ENCODE results near the gene MICAL3. TPM values are rescaled to one million over a fixed set of nuclear protein-coding genes. Genes with fewer than 3 reads are reported as not detected.
A peak's percentile ranks its signal among the peaks of the same experiment; 100 is the strongest.

The MICAL3 gene
- total RNA-seq, 1 donor from 2014 or later: 33.6 TPM

DNA sequence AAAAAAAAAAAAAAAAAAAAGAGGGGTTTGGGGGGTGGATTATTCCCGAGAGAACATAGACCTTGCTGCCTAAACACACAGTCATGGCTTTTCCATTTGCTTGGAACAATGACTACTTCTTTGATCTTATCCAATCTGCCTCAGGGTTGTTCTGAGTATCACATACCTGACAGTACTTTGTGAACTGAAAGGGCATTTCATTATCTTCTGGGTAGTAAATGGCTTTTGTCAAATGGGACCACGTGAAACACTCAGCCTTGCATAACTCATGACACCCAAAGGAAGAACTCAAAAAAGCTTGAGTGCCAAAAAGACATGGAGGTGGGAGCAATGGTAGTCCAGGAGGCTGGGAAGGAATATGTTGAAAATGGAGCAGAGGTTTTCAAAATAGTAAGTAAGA is 126.9 kb downstream of the MICAL3 start:
- no peak overlapping the region for H3K4me3 ChIP-seq
- peaks cover 2% of the 10 kb centered on the region for H3K27me3 Mint-ChIP-seq (ENCODE audit: insufficient read depth, low read depth)
- H3K79me2 ChIP-seq (ENCODE audit: low read depth): no peaks in the 10 kb centered on the region
- H3F3A ChIP-seq (ENCODE audit: low read depth): no peaks in the 10 kb centered on the region
- peaks cover 19% of the 10 kb centered on the region for H4K20me1 ChIP-seq (ENCODE audit: low read depth)
- H3K4me2 ChIP-seq: no peak overlapping the region
- H3K9me3 ChIP-seq (ENCODE audit: low read depth): no peaks in the 10 kb centered on the region
- peaks cover under 1% of the 10 kb centered on the region for H3K27me3 ChIP-seq
- peaks cover 28% of the 10 kb centered on the region for H3K36me3 Mint-ChIP-seq
- TF ChIP-seq EZH2phosphoT487 (IDR thresholded peaks at IDR 0.05): no peak
- TF ChIP-seq, protein P1, sequence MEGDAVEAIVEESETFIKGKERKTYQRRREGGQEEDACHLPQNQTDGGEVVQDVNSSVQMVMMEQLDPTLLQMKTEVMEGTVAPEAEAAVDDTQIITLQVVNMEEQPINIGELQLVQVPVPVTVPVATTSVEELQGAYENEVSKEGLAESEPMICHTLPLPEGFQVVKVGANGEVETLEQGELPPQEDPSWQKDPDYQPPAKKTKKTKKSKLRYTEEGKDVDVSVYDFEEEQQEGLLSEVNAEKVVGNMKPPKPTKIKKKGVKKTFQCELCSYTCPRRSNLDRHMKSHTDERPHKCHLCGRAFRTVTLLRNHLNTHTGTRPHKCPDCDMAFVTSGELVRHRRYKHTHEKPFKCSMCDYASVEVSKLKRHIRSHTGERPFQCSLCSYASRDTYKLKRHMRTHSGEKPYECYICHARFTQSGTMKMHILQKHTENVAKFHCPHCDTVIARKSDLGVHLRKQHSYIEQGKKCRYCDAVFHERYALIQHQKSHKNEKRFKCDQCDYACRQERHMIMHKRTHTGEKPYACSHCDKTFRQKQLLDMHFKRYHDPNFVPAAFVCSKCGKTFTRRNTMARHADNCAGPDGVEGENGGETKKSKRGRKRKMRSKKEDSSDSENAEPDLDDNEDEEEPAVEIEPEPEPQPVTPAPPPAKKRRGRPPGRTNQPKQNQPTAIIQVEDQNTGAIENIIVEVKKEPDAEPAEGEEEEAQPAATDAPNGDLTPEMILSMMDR (IDR thresholded peaks at IDR 0.05): no peak
- no peak for TF ChIP-seq EZH2 (IDR thresholded peaks at IDR 0.05)
- no peak for DNase-seq (ENCODE audit: low spot score)
- no peaks in the 10 kb centered on the region for H3K4me1 ChIP-seq
- no peaks in the 10 kb centered on the region for H3K9me3 Mint-ChIP-seq
- no peak overlapping the region for H3K9ac ChIP-seq
- H2AFZ ChIP-seq (replicated peaks): no peak overlapping the region
- no peak overlapping the region for H3K4me3 Mint-ChIP-seq
- H3K27ac Mint-ChIP-seq: no peak overlapping the region
- H3K27ac ChIP-seq: no peak overlapping the region
- H3K36me3 ChIP-seq: no peaks in the 10 kb centered on the region
- H3K4me1 Mint-ChIP-seq: no peaks in the 10 kb centered on the region

DNA sequence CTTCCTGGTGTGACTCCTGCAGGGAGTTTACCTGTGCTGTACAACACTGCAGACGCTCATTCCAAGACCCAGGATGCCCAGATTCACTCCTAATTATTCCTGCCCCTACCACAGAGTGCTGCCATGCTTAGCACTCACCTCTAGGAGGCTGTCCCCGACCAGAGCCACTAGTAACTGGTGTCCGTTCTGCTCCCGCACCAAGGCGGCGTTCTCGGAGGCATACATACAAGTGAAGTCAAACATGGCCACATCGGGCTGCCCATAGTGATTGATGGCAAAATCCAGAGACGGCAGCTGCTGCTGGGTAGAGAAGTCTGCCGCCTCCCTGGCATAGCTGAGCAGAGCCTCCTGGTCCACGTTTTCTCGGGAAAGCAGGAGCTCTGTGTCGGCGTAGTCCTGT is 127.8 kb downstream of the MICAL3 start:
- H3K79me2 ChIP-seq (ENCODE audit: low read depth): no peaks in the 10 kb centered on the region
- H3F3A ChIP-seq (ENCODE audit: low read depth): no peaks in the 10 kb centered on the region
- H3K4me3 ChIP-seq: no peak overlapping the region
- no peak overlapping the region for H3K4me3 Mint-ChIP-seq
- H2AFZ ChIP-seq (replicated peaks): no peak overlapping the region
- TF ChIP-seq EZH2 (IDR thresholded peaks at IDR 0.05): no peak
- no peak for TF ChIP-seq EZH2phosphoT487 (IDR thresholded peaks at IDR 0.05)
- TF ChIP-seq, protein P1 (IDR thresholded peaks at IDR 0.05): peak; percentile 58
- H3K9ac ChIP-seq: no peak overlapping the region
- H3K4me1 Mint-ChIP-seq: no peaks in the 10 kb centered on the region
- H4K20me1 ChIP-seq (ENCODE audit: low read depth): peaks cover 16% of the 10 kb centered on the region
- H3K27me3 ChIP-seq: no peaks in the 10 kb centered on the region
- no peaks in the 10 kb centered on the region for H3K4me1 ChIP-seq
- no peaks in the 10 kb centered on the region for H3K27me3 Mint-ChIP-seq (ENCODE audit: insufficient read depth, low read depth)
- no peaks in the 10 kb centered on the region for H3K9me3 ChIP-seq (ENCODE audit: low read depth)
- H3K9me3 Mint-ChIP-seq: no peaks in the 10 kb centered on the region
- H3K27ac ChIP-seq: no peak overlapping the region
- H3K36me3 ChIP-seq: no peaks in the 10 kb centered on the region
- peak overlapping the region; percentile 18 for H3K27ac Mint-ChIP-seq
- H3K36me3 Mint-ChIP-seq: peaks cover 26% of the 10 kb centered on the region
- no peak overlapping the region for H3K4me2 ChIP-seq
- DNase-seq (ENCODE audit: low spot score): peak; percentile 69

DNA sequence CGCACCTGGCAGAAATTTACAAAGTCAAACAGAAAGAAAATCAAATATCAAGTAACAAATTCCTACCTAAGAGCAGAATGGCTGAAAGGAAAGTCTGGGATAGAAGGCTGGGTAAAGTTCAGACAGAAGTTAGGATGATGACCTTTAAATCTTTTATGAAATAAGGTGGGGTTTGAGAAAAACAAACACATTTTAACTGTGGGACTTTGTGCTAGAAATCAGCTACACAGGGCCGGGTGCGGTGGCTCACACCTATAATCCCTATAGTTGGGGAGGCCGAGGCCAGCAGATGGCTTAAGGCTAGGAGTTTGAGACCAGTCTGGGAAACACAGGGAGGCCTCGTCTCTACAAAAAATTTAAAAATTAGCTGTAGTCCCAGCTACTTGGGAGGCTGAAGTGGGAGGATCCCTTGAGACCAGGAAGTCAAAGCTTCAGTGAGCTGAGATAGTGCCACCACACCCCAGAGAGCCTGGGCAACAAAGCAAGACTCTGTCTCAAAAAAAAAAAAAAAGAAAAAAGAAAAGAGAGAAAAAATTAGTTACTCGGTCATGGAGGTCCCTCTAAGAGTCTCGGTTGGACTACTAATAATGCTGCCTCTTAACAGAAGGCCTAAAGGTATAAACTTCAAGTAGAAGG is 130.3 kb downstream of the MICAL3 start:
- H3K36me3 ChIP-seq: no peaks in the 10 kb centered on the region
- no peaks in the 10 kb centered on the region for H3K9me3 ChIP-seq (ENCODE audit: low read depth)
- no peaks in the 10 kb centered on the region for H3K4me1 ChIP-seq
- Mint-ChIP-seq H3K9me3 (no peaks in the 10 kb centered on the region), H3K4me1 (no peaks in the 10 kb centered on the region), H3K4me3 (no peak overlapping the region), H3K27ac (no peak overlapping the region), H3K27me3 (ENCODE audit: insufficient read depth, low read depth) (no peaks in the 10 kb centered on the region), H3K36me3 (peaks cover 17% of the 10 kb centered on the region)
- TF ChIP-seq EZH2 (IDR thresholded peaks at IDR 0.05) (no peak), EZH2phosphoT487 (IDR thresholded peaks at IDR 0.05) (no peak)
- TF ChIP-seq, protein P1 (IDR thresholded peaks at IDR 0.05): no peak
- H3K27me3 ChIP-seq: no peaks in the 10 kb centered on the region
- H3K4me3 ChIP-seq: no peak overlapping the region
- H4K20me1 ChIP-seq (ENCODE audit: low read depth): peaks cover 21% of the 10 kb centered on the region
- no peaks in the 10 kb centered on the region for H3F3A ChIP-seq (ENCODE audit: low read depth)
- no peak overlapping the region for H3K9ac ChIP-seq
- no peak overlapping the region for H3K27ac ChIP-seq
- no peak for DNase-seq (ENCODE audit: low spot score)
- H3K79me2 ChIP-seq (ENCODE audit: low read depth): no peaks in the 10 kb centered on the region
- H2AFZ ChIP-seq (replicated peaks): no peak overlapping the region
- no peak overlapping the region for H3K4me2 ChIP-seq

Measured in neural progenitor cell (in vitro differentiated cells).